ENCODE results near the gene GJA3.

- no peak for TF ChIP-seq ESRRB (CRISPR knock-in tag; IDR thresholded peaks at IDR 0.05; ENCODE audit: borderline replicate concordance)
- TF ChIP-seq NR3C1 (CRISPR knock-in tag; IDR thresholded peaks at IDR 0.05): no peak
Observed at GRCh38 chr13:20119960-20120359, 40.9 kb downstream of the GJA3 start.
